HepG2 (cell line): ENCODE data around the gene GPBP1. TPM values are rescaled to one million over a fixed set of nuclear protein-coding genes. Genes with fewer than 3 reads are reported as not detected.
A peak's percentile ranks its signal among the peaks of the same experiment; 100 is the strongest.

ENCODE experiments used
- ATF7 ChIP-seq, 2 experiments: fragments of 450-650 bp in 1 of 2; sonication (generic) in 1 of 2; formaldehyde crosslinking in 1 of 2; IDR thresholded peaks; 2 replicates each; pipeline versions ENCODE4 v1.4.0 to v1.6.1; 2016 to 2020; ENCODE audit warnings: antibody characterized with exemption in 1 of 2, mild to moderate bottlenecking in 1 of 2, missing genetic modification reagents in 1 of 2
- BCL6 ChIP-seq: IDR thresholded peaks from 2 replicates; pipeline ENCODE4 v1.6.1; 2016; ENCODE audit warnings: missing genetic modification reagents, missing compliant biosample characterization
- FOSL1 ChIP-seq: sonication (generic); formaldehyde crosslinking; IDR thresholded peaks from 2 replicates; pipeline ENCODE4 v1.9.0; 2021; ENCODE audit warnings: missing genetic modification reagents, borderline replicate concordance
- FOXP4 ChIP-seq: sonication (generic); formaldehyde crosslinking; IDR thresholded peaks from 2 replicates; pipeline ENCODE4 v1.4.0; 2020; ENCODE audit warnings: missing genetic modification reagents
- GABPB1 ChIP-seq: IDR thresholded peaks from 2 replicates; pipeline ENCODE4 v1.6.1; 2016; ENCODE audit warnings: mild to moderate bottlenecking, missing genetic modification reagents, moderate library complexity, missing compliant biosample characterization
- KLF9 ChIP-seq: IDR thresholded peaks from 2 replicates; pipeline ENCODE4 v1.6.1; 2016; ENCODE audit warnings: low read depth
- MAZ ChIP-seq, 2 experiments: sonication (generic) in 1 of 2; formaldehyde crosslinking in 1 of 2; IDR thresholded peaks; 2 replicates each; pipeline versions ENCODE4 v1.5.0 to v1.6.1; 2012 to 2020; ENCODE audit warnings: low read depth in 2 of 2, mild to moderate bottlenecking in 2 of 2, borderline replicate concordance in 1 of 2, improper control_type of control experiment in 1 of 2, low read length in 1 of 2, missing genetic modification reagents in 1 of 2, moderate library complexity in 1 of 2
- NONO ChIP-seq, 2 experiments: fragments of 450-650 bp in 1 of 2; sonication (generic) in 1 of 2; formaldehyde crosslinking in 1 of 2; IDR thresholded peaks in 1 of 2; conservative IDR thresholded peaks in 1 of 2; 2 replicates each; pipeline versions ENCODE4 v1.6.1 to v1.8.0; 2017 to 2022; ENCODE audit warnings: mild to moderate bottlenecking in 1 of 2, missing genetic modification reagents in 1 of 2, moderate library complexity in 1 of 2
- ZFP36 ChIP-seq: fragments of 150-350 bp; IDR thresholded peaks from 2 replicates; pipeline ENCODE4 v1.6.1; 2018; ENCODE audit warnings: borderline replicate concordance, low read length, low read depth; ENCODE audit not compliant: partially characterized antibody
- ZFYVE20 ChIP-seq: sonication (generic); formaldehyde crosslinking; IDR thresholded peaks from 2 replicates; pipeline ENCODE4 v1.8.0; 2023; ENCODE audit warnings: low read depth, mild to moderate bottlenecking, moderate library complexity, missing genetic modification reagents, borderline replicate concordance
- ZNF10 ChIP-seq: sonication (generic); formaldehyde crosslinking; IDR thresholded peaks from 2 replicates; pipeline ENCODE4 v1.4.0; 2020; ENCODE audit warnings: mild to moderate bottlenecking, low read depth, missing genetic modification reagents, borderline replicate concordance
- ZNF546 ChIP-seq: sonication (generic); formaldehyde crosslinking; conservative IDR thresholded peaks from 2 replicates; pipeline ENCODE4 v1.8.1; 2023; ENCODE audit warnings: mild to moderate bottlenecking, missing genetic modification reagents
- ZNF580 ChIP-seq: IDR thresholded peaks from 2 replicates; pipeline ENCODE4 v1.6.1; 2016; ENCODE audit warnings: low read depth, borderline replicate concordance
- ZNF724P ChIP-seq: sonication (generic); formaldehyde crosslinking; IDR thresholded peaks from 2 replicates; pipeline ENCODE4 v1.8.0; 2022; ENCODE audit warnings: missing genetic modification reagents, borderline replicate concordance
- ZNF775 ChIP-seq: sonication (generic); formaldehyde crosslinking; IDR thresholded peaks from 2 replicates; pipeline ENCODE4 v1.4.0; 2020; ENCODE audit warnings: missing genetic modification reagents, mild to moderate bottlenecking, moderate library complexity, borderline replicate concordance
- ZSCAN9 ChIP-seq: IDR thresholded peaks from 2 replicates; pipeline ENCODE4 v1.6.1; 2016; ENCODE audit warnings: borderline replicate concordance
- polyA plus RNA-seq, 8 experiments: library from polyadenylated mRNA; depleted of rRNA in 3 of 8; stranded (reverse) in 7 of 8; unstranded in 1 of 8; fragments of >200 nt; fragmentation: Illumina TruSeq in 4 of 8; extraction: Trizol in 4 of 8; gene quantifications; 2 replicates each; pipeline versions ENCODE4 v1.2.1 to v1.2.3, GENCODE V29; 2011 to 2016; ENCODE audit warnings: low read depth in 4 of 8, missing spikeins in 1 of 8, mixed read lengths in 1 of 8; ENCODE audit not compliant: insufficient read depth in 1 of 8
- total RNA-seq, 5 experiments: library from RNA; depleted of rRNA; stranded (reverse); fragments of >200 nt; fragmentation: Illumina TruSeq; extraction: Trizol; gene quantifications; 2 replicates each; pipeline ENCODE4 v1.2.3, GENCODE V29; 2016; ENCODE audit warnings: low read depth in 1 of 5

The GPBP1 gene
- total and polyA plus RNA-seq, 2 of the 13 experiments (the other 11 are each of a cell fraction or from before 2014, with no cell fraction given), result 27.1 to 72.2 TPM

- peak; percentile 62 for TF ChIP-seq FOXP4 (CRISPR knock-in tag)
- TF ChIP-seq KLF9 (CRISPR knock-in tag), result no peak; the same call in 1 of the 2 replicates
- TF ChIP-seq NONO (IDR thresholded peaks at IDR 0.05), result no peak
- TF ChIP-seq NONO (CRISPR knock-in tag; conservative IDR thresholded peaks at IDR 0.05), result 0 out of 2 replicates have a peak, but pooled peaks have one; percentile 70
- TF ChIP-seq ZSCAN9 (CRISPR knock-in tag), result no peak; the same call in 1 of the 2 replicates
- TF ChIP-seq FOSL1 (CRISPR knock-in tag), result no peak
- TF ChIP-seq ZNF10 (CRISPR knock-in tag), result no peak
- no peak for TF ChIP-seq ZNF546
- TF ChIP-seq ZNF775, result no peak
- TF ChIP-seq ZFP36, result no peak
- TF ChIP-seq ZFYVE20 (CRISPR knock-in tag), result no peak
- peak; percentile 78; the same call in 1 of the 2 replicates for TF ChIP-seq ZNF724P (CRISPR knock-in tag)
- peak; percentile 97 for TF ChIP-seq MAZ (IDR thresholded peaks at IDR 0.05; ENCODE audit: borderline replicate concordance, low read depth, low read length)
- TF ChIP-seq MAZ (CRISPR knock-in tag; IDR thresholded peaks at IDR 0.05; ENCODE audit: low read depth), result peak; percentile 97
- peak; percentile 73 for TF ChIP-seq ATF7 (IDR thresholded peaks at IDR 0.05)
- peak; percentile 77; the same call in 1 of the 2 replicates for TF ChIP-seq ATF7 (CRISPR knock-in tag; IDR thresholded peaks at IDR 0.05)
- TF ChIP-seq GABPB1, result peak; percentile 74; the same call in 1 of the 2 replicates
- peak; percentile 62 for TF ChIP-seq BCL6 (CRISPR knock-in tag)
- no peak for TF ChIP-seq ZNF580 (CRISPR knock-in tag)
These were observed at the start of gene GPBP1 (continued) for GRCh38 chr5:57173319-57174127.
